ENCODE results near the gene FASTK. TPM values are rescaled to one million over a fixed set of nuclear protein-coding genes. Genes with fewer than 3 reads are reported as not detected.

The FASTK gene
- polyA plus RNA-seq, 3 donors from 2014 or later: 49.0 to 57.6 (median 51.2) TPM

DNA sequence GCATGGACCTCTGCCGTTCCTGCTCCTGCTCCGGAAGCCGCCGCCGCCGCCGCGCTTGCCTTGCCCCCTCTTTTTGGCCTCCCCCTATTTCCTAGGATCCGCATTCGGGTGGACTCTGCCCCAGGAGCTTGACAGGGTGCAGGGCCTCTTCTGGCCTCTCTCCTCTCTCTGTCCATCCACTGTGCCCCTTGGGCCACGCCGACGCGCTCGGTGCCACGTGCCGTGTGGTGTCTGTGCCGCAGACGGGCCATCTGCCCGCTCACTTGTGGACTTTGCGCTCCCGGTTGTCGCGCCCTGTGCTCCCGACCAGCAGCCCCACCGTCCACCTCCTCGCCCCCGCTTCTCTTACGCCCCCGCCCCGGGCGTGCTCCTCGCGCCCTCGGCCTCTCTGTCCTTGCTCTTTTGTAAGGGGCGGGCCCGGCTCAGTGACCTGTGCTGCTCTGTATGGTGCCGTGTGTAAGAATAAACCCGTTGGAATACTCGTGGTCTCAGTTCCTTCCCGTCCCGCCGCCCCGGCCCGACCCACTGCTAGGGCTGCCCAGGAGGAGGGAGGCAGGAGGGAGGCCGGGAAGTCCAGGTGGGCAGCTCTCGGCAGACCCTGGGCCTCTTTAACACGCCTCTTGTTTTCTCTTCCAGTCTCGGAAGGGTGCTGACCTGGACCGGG, 42.7 kb upstream of the FASTK start:
- Mint-ChIP-seq H3K36me3 (peaks cover 4 to 25% (median 6%) of the 10 kb centered on the region in 3 donors), H3K4me3 (no peak overlapping the region), H3K4me1 (no peaks in the 10 kb centered on the region), H3K27ac (no peak overlapping the region), H3K9me3 (no peaks in the 10 kb centered on the region), H3K27me3 (ENCODE audit: low read depth in 3 of 3) (peaks cover 0 to 2% (median 2%) of the 10 kb centered on the region in 3 donors)
- DNase-seq: no peak

- Mint-ChIP-seq H3K27ac (no peak overlapping the region), H3K9me3 (no peaks in the 10 kb centered on the region), H3K4me1 (no peaks in the 10 kb centered on the region), H3K4me3 (no peak overlapping the region), H3K36me3 (peaks cover 4 to 25% (median 6%) of the 10 kb centered on the region in 3 donors), H3K27me3 (ENCODE audit: low read depth in 3 of 3) (peaks cover 0 to 2% (median 2%) of the 10 kb centered on the region in 3 donors)
- no peak for DNase-seq
These were observed 42.2 kb upstream of the FASTK start for GRCh38 chr7:151122796-151123157.

GRCh38 chr7:151122276-151122675, 41.7 kb upstream of the FASTK start:
- Mint-ChIP-seq H3K4me3 (no peak overlapping the region), H3K27me3 (ENCODE audit: low read depth in 3 of 3) (peaks cover 0 to 2% (median 2%) of the 10 kb centered on the region in 3 donors), H3K36me3 (peaks cover 4 to 25% (median 6%) of the 10 kb centered on the region in 3 donors), H3K4me1 (no peaks in the 10 kb centered on the region), H3K9me3 (no peaks in the 10 kb centered on the region), H3K27ac (no peak overlapping the region)
- DNase-seq: no peak

- Mint-ChIP-seq H3K9me3 (no peaks in the 10 kb centered on the region), H3K36me3 (peaks cover 4 to 25% (median 6%) of the 10 kb centered on the region in 3 donors), H3K4me1 (no peaks in the 10 kb centered on the region), H3K4me3 (no peak overlapping the region), H3K27me3 (ENCODE audit: low read depth in 3 of 3) (peaks cover 0 to 2% (median 2%) of the 10 kb centered on the region in 3 donors), H3K27ac (no peak overlapping the region)
- DNase-seq: no peak
These were observed 41.0 kb upstream of the FASTK start for GRCh38 chr7:151121380-151122170.

GRCh38 chr7:151120896-151121295, 40.3 kb upstream of the FASTK start:
- peaks cover 4 to 25% (median 6%) of the 10 kb centered on the region in 3 donors for H3K36me3 Mint-ChIP-seq
- H3K9me3 Mint-ChIP-seq: no peaks in the 10 kb centered on the region
- H3K4me3 Mint-ChIP-seq: no peak overlapping the region
- H3K27me3 Mint-ChIP-seq (ENCODE audit: low read depth in 3 of 3): peaks cover 2% of the 10 kb centered on the region in 3 donors
- no peak overlapping the region for H3K27ac Mint-ChIP-seq
- DNase-seq: no peak
- H3K4me1 Mint-ChIP-seq: peaks cover 0 to under 1% of the 10 kb centered on the region in 2 donors

DNA sequence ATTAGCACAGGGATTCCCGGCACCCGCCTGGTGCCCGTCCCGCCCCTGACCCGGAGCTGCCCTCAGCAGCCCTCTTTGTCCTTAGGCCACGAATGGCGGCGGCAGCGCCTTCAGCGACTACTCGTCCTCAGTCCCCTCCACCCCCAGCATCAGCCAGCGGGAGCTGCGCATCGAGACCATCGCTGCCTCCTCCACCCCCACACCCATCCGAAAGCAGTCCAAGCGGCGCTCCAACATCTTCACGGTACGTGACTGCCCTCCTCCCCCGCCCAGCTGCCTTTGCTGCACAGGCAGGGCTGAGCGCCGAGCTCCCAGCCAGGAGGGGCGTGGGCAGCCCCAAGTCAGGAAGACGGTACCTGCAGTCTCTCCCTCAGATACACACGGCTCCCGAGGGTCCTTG, 39.3 kb upstream of the FASTK start:
- peaks cover 0 to 3% of the 10 kb centered on the region in 2 donors for H3K4me1 Mint-ChIP-seq
- no peaks in the 10 kb centered on the region for H3K9me3 Mint-ChIP-seq
- H3K36me3 Mint-ChIP-seq: peaks cover 4 to 25% (median 6%) of the 10 kb centered on the region in 3 donors
- no peak overlapping the region for H3K27ac Mint-ChIP-seq
- H3K4me3 Mint-ChIP-seq: no peak overlapping the region
- peaks cover 2 to 3% (median 2%) of the 10 kb centered on the region in 3 donors for H3K27me3 Mint-ChIP-seq (ENCODE audit: low read depth in 3 of 3)
- no peak for DNase-seq

DNA sequence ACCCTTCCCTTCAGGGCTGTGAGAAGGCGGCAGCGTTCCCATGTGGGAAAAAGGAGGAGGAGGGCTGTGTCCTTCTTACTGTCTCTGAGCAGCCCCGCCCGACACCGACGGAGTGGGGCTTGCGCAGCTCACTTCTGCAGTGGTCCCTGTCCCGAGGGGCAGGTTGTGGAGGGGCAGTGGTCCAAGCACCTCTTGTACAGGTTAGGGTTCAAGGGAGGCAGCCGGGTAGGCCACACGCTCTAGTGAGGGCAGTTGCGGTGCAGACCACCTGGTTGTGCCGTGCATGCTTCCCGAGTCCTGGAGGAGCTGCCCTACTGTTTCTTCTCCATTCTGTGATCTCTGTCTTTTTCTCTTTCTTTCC, 38.4 kb upstream of the FASTK start:
- H3K4me1 Mint-ChIP-seq: peaks cover 0 to 3% of the 10 kb centered on the region in 2 donors
- no peaks in the 10 kb centered on the region for H3K9me3 Mint-ChIP-seq

DNA sequence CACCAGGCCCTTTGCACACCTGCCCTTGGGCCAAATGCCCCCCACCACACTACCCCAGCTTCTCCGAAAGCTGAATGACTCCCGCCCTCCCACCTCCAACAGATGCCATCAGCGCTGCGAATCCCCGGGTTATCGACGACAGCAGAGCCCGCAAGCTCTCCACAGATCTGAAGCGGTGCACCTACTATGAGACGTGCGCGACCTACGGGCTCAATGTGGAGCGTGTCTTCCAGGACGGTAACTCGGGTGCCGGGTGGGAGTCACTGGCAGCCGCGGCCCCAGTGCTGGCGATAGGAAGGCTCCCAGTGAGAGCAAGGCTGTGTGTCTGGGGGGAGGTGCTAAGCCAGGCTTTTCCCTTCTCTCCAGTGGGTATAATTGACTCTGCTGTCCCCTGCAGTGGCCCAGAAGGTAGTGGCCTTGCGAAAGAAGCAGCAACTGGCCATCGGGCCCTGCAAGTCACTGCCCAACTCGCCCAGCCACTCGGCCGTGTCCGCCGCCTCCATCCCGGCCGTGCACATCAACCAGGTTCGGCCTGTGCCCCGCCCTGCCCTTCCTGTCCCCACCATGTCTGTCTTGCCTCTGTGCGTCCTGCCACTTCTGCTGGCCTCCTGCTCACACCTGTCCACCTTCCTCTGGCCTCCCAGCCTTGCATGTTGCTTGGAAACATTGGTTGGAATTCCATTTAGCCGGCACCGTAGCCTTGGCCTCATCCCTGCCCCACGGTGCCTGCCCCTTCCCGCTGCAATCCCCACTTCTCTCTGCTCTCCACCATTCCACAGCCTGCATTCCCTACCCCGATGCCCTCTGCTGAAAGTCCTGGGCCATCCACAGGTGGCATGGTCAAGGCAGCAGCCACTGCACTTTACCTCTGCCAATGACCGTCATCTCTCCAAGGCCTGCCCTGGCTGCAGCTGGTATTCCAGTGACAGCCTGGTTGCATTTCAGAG, 37.8 kb upstream of the FASTK start:
- no peak overlapping the region for H3K4me3 Mint-ChIP-seq
- H3K9me3 Mint-ChIP-seq: no peaks in the 10 kb centered on the region
- no peak for DNase-seq
- H3K36me3 Mint-ChIP-seq: peaks cover 4 to 16% (median 6%) of the 10 kb centered on the region in 3 donors
- no peak overlapping the region for H3K27ac Mint-ChIP-seq
- peaks cover 2 to 3% (median 2%) of the 10 kb centered on the region in 3 donors for H3K27me3 Mint-ChIP-seq (ENCODE audit: low read depth in 3 of 3)
- H3K4me1 Mint-ChIP-seq: peaks cover 0 to 3% of the 10 kb centered on the region in 2 donors

More for the DNA sequence above, 38.4 kb upstream of the FASTK start:
- Mint-ChIP-seq H3K36me3 (peaks cover 4 to 20% (median 6%) of the 10 kb centered on the region in 3 donors), H3K27ac (no peak overlapping the region), H3K27me3 (ENCODE audit: low read depth in 3 of 3) (peaks cover 2 to 3% (median 2%) of the 10 kb centered on the region in 3 donors), H3K4me3 (no peak overlapping the region)
- no peak for DNase-seq

- no peak overlapping the region for H3K27ac Mint-ChIP-seq
- H3K4me1 Mint-ChIP-seq: peaks cover 0 to 3% of the 10 kb centered on the region in 2 donors
- no peak overlapping the region for H3K4me3 Mint-ChIP-seq
- peaks cover 2 to 5% (median 3%) of the 10 kb centered on the region in 3 donors for H3K27me3 Mint-ChIP-seq (ENCODE audit: low read depth in 3 of 3)
- peaks cover 4 to 16% (median 6%) of the 10 kb centered on the region in 3 donors for H3K36me3 Mint-ChIP-seq
- no peak for DNase-seq
- H3K9me3 Mint-ChIP-seq: no peaks in the 10 kb centered on the region
These were observed 37.0 kb upstream of the FASTK start for GRCh38 chr7:151117565-151117964.

DNA sequence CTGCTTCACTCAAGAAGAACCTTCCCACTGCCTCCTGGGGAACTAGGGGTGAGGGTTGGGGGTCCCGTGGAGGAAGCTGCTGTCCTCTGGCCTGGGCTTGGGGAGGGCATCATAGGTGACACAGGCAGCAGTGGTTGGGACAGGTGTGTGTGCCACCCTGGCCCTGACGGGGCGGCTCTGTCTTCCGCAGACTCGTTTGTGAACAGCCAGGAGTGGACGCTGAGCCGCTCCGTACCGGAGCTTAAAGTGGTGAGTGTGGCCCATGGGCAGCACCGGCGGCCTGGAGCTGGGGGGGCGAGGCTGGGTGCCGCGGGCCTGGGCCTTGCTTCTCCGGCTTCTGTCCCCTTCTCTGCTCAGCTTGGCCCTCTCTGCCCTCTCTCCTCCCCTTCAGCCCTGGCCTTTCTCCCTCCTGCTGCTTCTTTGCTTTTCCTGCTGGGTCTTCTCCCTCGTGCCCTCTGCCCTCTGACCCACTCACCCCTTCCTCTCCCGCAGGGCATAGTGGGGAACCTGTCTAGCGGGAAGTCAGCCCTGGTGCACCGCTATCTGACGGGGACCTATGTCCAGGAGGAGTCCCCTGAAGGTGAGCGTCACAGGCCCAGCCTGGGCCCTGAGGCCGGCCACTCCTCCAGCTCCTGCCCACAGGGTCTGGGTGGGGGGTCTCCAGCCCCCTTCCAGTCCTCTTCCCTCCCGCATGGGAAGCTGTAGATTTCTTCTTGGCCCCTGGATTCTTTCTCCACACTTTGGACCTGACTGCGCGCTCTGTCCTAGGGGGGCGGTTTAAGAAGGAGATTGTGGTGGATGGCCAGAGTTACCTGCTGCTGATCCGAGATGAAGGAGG, 36.2 kb upstream of the FASTK start:
- Mint-ChIP-seq H3K4me1 (peaks cover 0 to 6% of the 10 kb centered on the region in 2 donors), H3K27me3 (ENCODE audit: low read depth in 3 of 3) (peaks cover 2 to 5% (median 3%) of the 10 kb centered on the region in 3 donors), H3K36me3 (peaks cover 4 to 16% (median 5%) of the 10 kb centered on the region in 3 donors), H3K4me3 (peak overlapping the region in 2 of 5 donors; percentile 11 to 33), H3K27ac (no peak overlapping the region), H3K9me3 (no peaks in the 10 kb centered on the region)
- no peak for DNase-seq

- no peaks in the 10 kb centered on the region for H3K9me3 Mint-ChIP-seq
- H3K4me3 Mint-ChIP-seq: peak overlapping the region; percentile 35 to 66 (median 51)
- H3K27me3 Mint-ChIP-seq (ENCODE audit: low read depth in 3 of 3): peaks cover 2 to 5% (median 3%) of the 10 kb centered on the region in 3 donors
- H3K27ac Mint-ChIP-seq: no peak overlapping the region
- peaks cover 0 to 11% (median 0%) of the 10 kb centered on the region in 3 donors for H3K36me3 Mint-ChIP-seq
- no peak for DNase-seq
- peaks cover 0 to 6% of the 10 kb centered on the region in 2 donors for H3K4me1 Mint-ChIP-seq
These were observed 35.3 kb upstream of the FASTK start for GRCh38 chr7:151115836-151116418.

- peaks cover 0 to 8% of the 10 kb centered on the region in 2 donors for H3K4me1 Mint-ChIP-seq
- peak overlapping the region; percentile 35 to 66 (median 51) for H3K4me3 Mint-ChIP-seq
- no peaks in the 10 kb centered on the region for H3K9me3 Mint-ChIP-seq
- peaks cover 0 to 8% (median 0%) of the 10 kb centered on the region in 3 donors for H3K36me3 Mint-ChIP-seq
- H3K27ac Mint-ChIP-seq: no peak overlapping the region
- peak in 1 of 3 donors; percentile 21 for DNase-seq
- H3K27me3 Mint-ChIP-seq (ENCODE audit: low read depth in 3 of 3): peaks cover 2 to 5% (median 4%) of the 10 kb centered on the region in 3 donors
These were observed 34.7 kb upstream of the FASTK start for GRCh38 chr7:151115121-151115835.

Data from immature natural killer cell (primary cell).